Mammary epithelial cell (primary cell): Measurements from ENCODE around the gene ALB.
A peak's percentile ranks its signal among the peaks of the same experiment; 100 is the strongest.

ENCODE experiments used
- CTCF ChIP-seq, 2 donors: IDR thresholded peaks in 1 of 2; conservative IDR thresholded peaks in 1 of 2; 2 replicates each; pipeline ENCODE4 v1.5.1; 2011 to 2012; ENCODE audit warnings: inconsistent platforms in 2 of 2, low read length in 2 of 2, mild to moderate bottlenecking in 2 of 2, control low read depth in 1 of 2, low read depth in 1 of 2; ENCODE audit not compliant: insufficient read depth in 1 of 2; ENCODE audit errors: extremely low read depth in 1 of 2
- EZH2 ChIP-seq: IDR thresholded peaks from 2 replicates; pipeline ENCODE4 v1.6.1; 2012; ENCODE audit warnings: low read length, inconsistent platforms, borderline replicate concordance

DNA sequence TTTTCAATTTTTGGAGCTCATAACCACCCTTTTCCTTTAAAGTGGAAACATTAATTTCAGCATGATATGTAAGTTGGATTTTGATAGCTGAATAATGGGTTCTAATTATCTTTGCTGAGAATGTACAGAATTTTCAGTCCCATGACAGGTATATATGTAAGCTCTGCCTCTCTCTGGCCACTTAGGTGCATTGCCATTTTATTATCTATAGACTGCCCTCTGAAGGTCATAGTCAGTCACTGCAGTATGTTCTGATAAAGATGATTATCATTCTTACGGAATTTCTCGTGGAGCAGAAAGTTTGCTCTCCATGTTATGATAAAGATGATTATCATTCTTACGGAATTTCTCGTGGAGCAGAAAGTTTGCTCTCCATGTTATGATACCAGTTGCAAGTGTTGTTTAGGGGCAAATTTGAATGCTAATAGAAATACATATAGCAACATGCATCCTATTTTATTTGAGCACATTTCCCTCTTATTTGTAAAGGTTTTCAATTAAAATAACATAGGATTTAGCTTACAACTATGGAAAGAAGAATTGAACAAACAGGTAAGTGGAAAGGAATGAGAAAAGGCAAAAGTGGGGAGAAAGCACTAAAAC is 42.4 kb downstream of the ALB start:
- peak; percentile 84 to 94 for TF ChIP-seq CTCF (conservative IDR thresholded peaks at IDR 0.05 in 1 of 2, IDR thresholded peaks at IDR 0.05 in 1 of 2; ENCODE audit: extremely low read depth in 1 of 2, insufficient read depth in 1 of 2, low read depth in 1 of 2, low read length in 2 of 2)
- no peak for TF ChIP-seq EZH2
